GM15510 (cell line): ENCODE data around the gene ARHGAP8.

Source experiments
- POLR2A ChIP-seq: IDR thresholded peaks from 3 replicates; pipeline ENCODE4 v1.6.1; 2011; ENCODE audit warnings: borderline replicate concordance; ENCODE audit not compliant: insufficient read length; ENCODE audit errors: extremely low read depth

ARHGAP8 gene

GRCh38 chr22:44891791-44892190, 139.4 kb downstream of the ARHGAP8 start:
- no peak for TF ChIP-seq POLR2A

- TF ChIP-seq POLR2A, result no peak
Measured at GRCh38 chr22:44892243-44892642, 139.9 kb downstream of the ARHGAP8 start.

- TF ChIP-seq POLR2A, result no peak
Measured at GRCh38 chr22:44892803-44893730, 140.7 kb downstream of the ARHGAP8 start.

- no peak for TF ChIP-seq POLR2A
Measured at GRCh38 chr22:44893731-44894080, 141.3 kb downstream of the ARHGAP8 start.

- no peak for TF ChIP-seq POLR2A
Measured at GRCh38 chr22:44894321-44894720, 141.9 kb downstream of the ARHGAP8 start.

GRCh38 chr22:44894782-44895181, 142.4 kb downstream of the ARHGAP8 start:
- no peak for TF ChIP-seq POLR2A

- TF ChIP-seq POLR2A, result no peak
Measured at GRCh38 chr22:44895296-44896055, 143.1 kb downstream of the ARHGAP8 start.

GRCh38 chr22:44898236-44898635, 145.9 kb downstream of the ARHGAP8 start:
- no peak for TF ChIP-seq POLR2A

GRCh38 chr22:44901301-44901700, 148.9 kb downstream of the ARHGAP8 start:
- no peak for TF ChIP-seq POLR2A

GRCh38 chr22:44906248-44906936, 154.0 kb downstream of the ARHGAP8 start:
- TF ChIP-seq POLR2A, result no peak

GRCh38 chr22:44906999-44907644, 154.7 kb downstream of the ARHGAP8 start:
- no peak for TF ChIP-seq POLR2A

- TF ChIP-seq POLR2A, result no peak
Measured at GRCh38 chr22:44907765-44908737, 155.7 kb downstream of the ARHGAP8 start.

GRCh38 chr22:44909241-44909640, 156.9 kb downstream of the ARHGAP8 start:
- no peak for TF ChIP-seq POLR2A
